Hepatocyte (in vitro differentiated cells): Measurements from ENCODE around the gene NEK9. TPM values are rescaled to one million over a fixed set of nuclear protein-coding genes. Genes with fewer than 3 reads are reported as not detected.

Experiments
- DNase-seq: peaks from one replicate; pipeline ENCODE4 v3.0.0-alpha.2; 2016; ENCODE audit warnings: low spot score
- H2AFZ ChIP-seq: fragments of 200-600 bp; sonication (generic); 2 replicates; pipeline ENCODE4 v1.6.0; 2016; ENCODE audit warnings: antibody characterized with exemption, mild to moderate bottlenecking
- H3K27ac ChIP-seq: fragments of 200-600 bp; sonication (generic); 2 replicates; pipeline ENCODE4 v1.5.1; 2016; ENCODE audit warnings: mild to moderate bottlenecking
- H3K27me3 ChIP-seq: fragments of 200-600 bp; sonication (generic); 2 replicates; pipeline ENCODE4 v1.6.1; 2016
- H3K36me3 ChIP-seq: fragments of 200-600 bp; sonication (generic); replicated peaks from 2 replicates; pipeline ENCODE4 v1.5.1; 2016; ENCODE audit warnings: low read depth; ENCODE audit not compliant: insufficient read depth
- H3K4me1 ChIP-seq: fragments of 200-600 bp; sonication (generic); 2 replicates; pipeline ENCODE4 v1.5.1; 2016; ENCODE audit warnings: mild to moderate bottlenecking, moderate library complexity; ENCODE audit not compliant: insufficient read depth
- H3K4me2 ChIP-seq: fragments of 200-600 bp; sonication (generic); 2 replicates; pipeline ENCODE4 v1.6.0; 2016
- H3K4me3 ChIP-seq: fragments of 200-600 bp; sonication (generic); 2 replicates; pipeline ENCODE4 v1.5.1; 2016; ENCODE audit warnings: mild to moderate bottlenecking
- H3K79me2 ChIP-seq: fragments of 200-600 bp; sonication (generic); 2 replicates; pipeline ENCODE4 v1.6.0; 2017; ENCODE audit warnings: mild to moderate bottlenecking
- H3K9me2 ChIP-seq: fragments of 200-600 bp; sonication (generic); replicated peaks from 2 replicates; pipeline ENCODE4 v1.6.0; 2017; ENCODE audit warnings: mild to moderate bottlenecking; ENCODE audit not compliant: insufficient read depth
- H3K9me3 ChIP-seq: fragments of 200-600 bp; sonication (generic); 2 replicates; pipeline ENCODE4 v1.5.1; 2016; ENCODE audit warnings: low read depth, mild to moderate bottlenecking
- H4K20me1 ChIP-seq: fragments of 200-600 bp; sonication (generic); 2 replicates; pipeline ENCODE4 v1.6.0; 2016; ENCODE audit warnings: mild to moderate bottlenecking; ENCODE audit not compliant: insufficient read depth, poor library complexity, severe bottlenecking
- CTCF ChIP-seq: fragments of 200-600 bp; sonication (generic); IDR thresholded peaks from 2 replicates; pipeline ENCODE4 v1.5.1; 2016; ENCODE audit warnings: antibody characterized with exemption, mild to moderate bottlenecking; ENCODE audit not compliant: poor library complexity
- EZH2 ChIP-seq: fragments of 200-600 bp; sonication (generic); IDR thresholded peaks from 2 replicates; pipeline ENCODE4 v1.6.1; 2016; ENCODE audit warnings: antibody characterized with exemption, mild to moderate bottlenecking, borderline replicate concordance
- EZH2phosphoT487 ChIP-seq: fragments of 200-600 bp; sonication (generic); IDR thresholded peaks from one replicate; pipeline ENCODE4 v1.6.1; 2018; ENCODE audit warnings: antibody characterized with exemption, mild to moderate bottlenecking, low read depth, moderate library complexity; ENCODE audit not compliant: unreplicated experiment, severe bottlenecking
- WGBS: methylation state at CpG from one replicate; pipeline ENCODE4 v1.1.6; 2016; ENCODE audit warnings: low lambda C conversion rate; ENCODE audit errors: missing lambda C conversion rate; 5-methylcytosine and 5-hydroxymethylcytosine counted together
- polyA plus RNA-seq: library from polyadenylated mRNA; unstranded; fragments of >200 nt; fragmentation: Nextera tagmentation; extraction: Ambion mirVana; gene quantifications from 2 replicates; pipeline ENCODE4 v1.2.1, GENCODE V29; 2016
- total RNA-seq: library from RNA; depleted of rRNA; stranded (reverse); fragments of >200 nt; gene quantifications from 2 replicates; pipeline ENCODE4 v1.2.3, GENCODE V29; 2014

NEK9 gene
- total and polyA plus RNA-seq, 2 experiments from 2014 or later, result 8.8 to 21.1 TPM

GRCh38 chr14:75109877-75110276 is 17.0 kb downstream of the NEK9 start:
- H3K36me3 ChIP-seq, result no peaks in the 10 kb centered on the region
- DNase-seq, result no peak
- WGBS, result 80% methylated on average over 2 of the region's 2 CpGs

GRCh38 chr14:75107186-75107585 is 19.7 kb downstream of the NEK9 start:
- no peaks in the 10 kb centered on the region for H3K79me2 ChIP-seq
- H3K27ac ChIP-seq, result no peak overlapping the region
- no peak for DNase-seq
- no peaks in the 10 kb centered on the region for H3K36me3 ChIP-seq
- H4K20me1 ChIP-seq, result no peaks in the 10 kb centered on the region
- no peaks in the 10 kb centered on the region for H3K27me3 ChIP-seq
- H3K4me2 ChIP-seq, result no peak overlapping the region
- H2AFZ ChIP-seq, result no peak overlapping the region
- no peaks in the 10 kb centered on the region for H3K4me1 ChIP-seq
- WGBS, result 77% methylated on average over 3 of the region's 3 CpGs
- H3K9me3 ChIP-seq, result no peaks in the 10 kb centered on the region
- H3K9me2 ChIP-seq, result no peaks in the 10 kb centered on the region
- H3K4me3 ChIP-seq, result no peak overlapping the region
- TF ChIP-seq EZH2phosphoT487, result no peak
- TF ChIP-seq CTCF, result no peak
- TF ChIP-seq EZH2, result no peak

More at GRCh38 chr14:75109877-75110276, 17.0 kb downstream of the NEK9 start:
- TF ChIP-seq EZH2phosphoT487 (no peak), CTCF (no peak), EZH2 (no peak)
- Histone ChIP-seq H3K9me2 (no peaks in the 10 kb centered on the region), H3K27me3 (no peaks in the 10 kb centered on the region), H3K27ac (no peak overlapping the region), H3K79me2 (no peaks in the 10 kb centered on the region), H3K9me3 (no peaks in the 10 kb centered on the region), H3K4me3 (no peak overlapping the region), H4K20me1 (no peaks in the 10 kb centered on the region), H2AFZ (no peak overlapping the region), H3K4me2 (no peak overlapping the region), H3K4me1 (no peaks in the 10 kb centered on the region)

- Histone ChIP-seq H3K4me2 (no peak overlapping the region), H3K4me1 (peaks cover 3% of the 10 kb centered on the region), H3K4me3 (no peak overlapping the region), H3K27ac (no peak overlapping the region), H3K36me3 (no peaks in the 10 kb centered on the region), H3K79me2 (no peaks in the 10 kb centered on the region), H3K27me3 (no peaks in the 10 kb centered on the region), H3K9me2 (no peaks in the 10 kb centered on the region), H4K20me1 (no peaks in the 10 kb centered on the region), H2AFZ (no peak overlapping the region), H3K9me3 (no peaks in the 10 kb centered on the region)
- no peak for TF ChIP-seq EZH2
- no peak for TF ChIP-seq EZH2phosphoT487
- no peak for TF ChIP-seq CTCF
- WGBS, result 75% methylated on average over 4 of the region's 4 CpGs
- no peak for DNase-seq
These were observed 25.4 kb downstream of the NEK9 start for GRCh38 chr14:75101491-75101890.

GRCh38 chr14:75098682-75099081 is 28.2 kb downstream of the NEK9 start:
- 50% methylated on average over 1 of the region's 1 CpG for WGBS
- Histone ChIP-seq H3K36me3 (no peaks in the 10 kb centered on the region), H4K20me1 (no peaks in the 10 kb centered on the region), H3K9me3 (no peaks in the 10 kb centered on the region), H3K27me3 (no peaks in the 10 kb centered on the region), H3K4me3 (no peak overlapping the region), H3K79me2 (no peaks in the 10 kb centered on the region), H2AFZ (no peak overlapping the region), H3K4me2 (no peak overlapping the region), H3K9me2 (no peaks in the 10 kb centered on the region), H3K27ac (no peak overlapping the region), H3K4me1 (peaks cover 3% of the 10 kb centered on the region)
- TF ChIP-seq CTCF (no peak), EZH2 (no peak), EZH2phosphoT487 (no peak)
- no peak for DNase-seq
